ENCODE results near the gene UNC5A. TPM values are rescaled to one million over a fixed set of nuclear protein-coding genes. Genes with fewer than 3 reads are reported as not detected.
A peak's percentile ranks its signal among the peaks of the same experiment; 100 is the strongest.

Gene UNC5A
- total RNA-seq, 4 donors from 2014 or later = 0.19 TPM; not detected in 3

- Histone ChIP-seq H3K27me3 (peaks cover 7 to 100% (median 24%) of the 10 kb centered on the region in 4 donors), H3K9me3 (no peaks in the 10 kb centered on the region), H3K4me1 (peaks cover 4 to 33% (median 23%) of the 10 kb centered on the region in 3 donors), H3K27ac (no peak overlapping the region), H3K4me3 (no peak overlapping the region), H3K36me3 (no peaks in the 10 kb centered on the region)
- no peak for DNase-seq
- 43 to 48% methylated on average over 5 to 9 of the region's 10 CpGs for WGBS, 2 donors
- TF ChIP-seq CTCF (IDR thresholded peaks at IDR 0.05) (no peak), POLR2A (IDR thresholded peaks at IDR 0.05) (no peak)
- intact Hi-C loops (cut with DNase I) = no loop called here
Measured at GRCh38 chr5:176814836-176815438, 4.6 kb downstream of the UNC5A start.

GRCh38 chr5:176816043-176816745, 5.8 kb downstream of the UNC5A start:
- WGBS, 2 donors = 100% methylated on average over 1 of the region's 5 CpGs; no CpG with 5 or more reads in 1 of the 2 donors
- Histone ChIP-seq H3K4me3 (no peak overlapping the region), H3K4me1 (peaks cover 0 to 22% (median 13%) of the 10 kb centered on the region in 3 donors), H3K36me3 (no peaks in the 10 kb centered on the region), H3K27ac (no peak overlapping the region), H3K9me3 (no peaks in the 10 kb centered on the region), H3K27me3 (peaks cover 7 to 100% (median 17%) of the 10 kb centered on the region in 4 donors)
- intact Hi-C loops (cut with DNase I) = no loop called here
- TF ChIP-seq CTCF (IDR thresholded peaks at IDR 0.05) = no peak
- TF ChIP-seq POLR2A (IDR thresholded peaks at IDR 0.05) = no peak
- no peak for DNase-seq

GRCh38 chr5:176816791-176817347, 6.5 kb downstream of the UNC5A start:
- WGBS, 2 donors = 81% methylated on average over 3 of the region's 9 CpGs; no CpG with 5 or more reads in 1 of the 2 donors
- Histone ChIP-seq H3K27ac (no peak overlapping the region), H3K9me3 (no peaks in the 10 kb centered on the region), H3K27me3 (peaks cover 7 to 100% (median 13%) of the 10 kb centered on the region in 4 donors), H3K4me1 (peaks cover 0 to 20% (median 13%) of the 10 kb centered on the region in 3 donors), H3K4me3 (no peak overlapping the region), H3K36me3 (no peaks in the 10 kb centered on the region)
- TF ChIP-seq POLR2A (IDR thresholded peaks at IDR 0.05) (no peak), CTCF (IDR thresholded peaks at IDR 0.05) (no peak)
- intact Hi-C loops (cut with DNase I) = no loop called here
- DNase-seq = no peak

- DNase-seq = no peak
- Histone ChIP-seq H3K36me3 (no peaks in the 10 kb centered on the region), H3K4me1 (peaks cover 0 to 25% (median 13%) of the 10 kb centered on the region in 3 donors), H3K27ac (no peak overlapping the region), H3K27me3 (peaks cover 3 to 100% (median 12%) of the 10 kb centered on the region in 4 donors), H3K9me3 (no peaks in the 10 kb centered on the region), H3K4me3 (peak overlapping the region; percentile 4 to 59 (median 30))
- no CpG with 5 or more reads among the region's 42 CpGs for WGBS, 2 donors
- TF ChIP-seq POLR2A (IDR thresholded peaks at IDR 0.05) = no peak
- no peak for TF ChIP-seq CTCF (IDR thresholded peaks at IDR 0.05)
- intact Hi-C loops (cut with DNase I) = no loop called here
Measured at GRCh38 chr5:176817369-176817840, 7.0 kb downstream of the UNC5A start.
